ENCODE data around the gene HERC2.

Gene HERC2

GRCh38 chr15:28117432-28117990 lies 204.5 kb downstream of the HERC2 start:
- H3K36me3 ChIP-seq: peaks cover 52 to 96% (median 81%) of the 10 kb centered on the region in 3 donors
- no peak for TF ChIP-seq CTCF (IDR thresholded peaks at IDR 0.05)
- intact Hi-C loops (cut with DNase I; ENCODE audit: low total_unique reads): no loop called here
- H3K4me1 ChIP-seq: no peaks in the 10 kb centered on the region
- no peaks in the 10 kb centered on the region for H3K9me3 ChIP-seq
- H3K27me3 ChIP-seq: no peaks in the 10 kb centered on the region
- no peak overlapping the region for H3K4me3 ChIP-seq
- H3K27ac ChIP-seq: no peak overlapping the region
- no peak for DNase-seq

GRCh38 chr15:28116521-28117431 lies 205.2 kb downstream of the HERC2 start:
- Histone ChIP-seq H3K36me3 (peaks cover 59 to 97% (median 82%) of the 10 kb centered on the region in 3 donors), H3K4me3 (no peak overlapping the region), H3K27me3 (no peaks in the 10 kb centered on the region), H3K9me3 (no peaks in the 10 kb centered on the region), H3K4me1 (no peaks in the 10 kb centered on the region), H3K27ac (no peak overlapping the region)
- peak in 1 of 2 donors; percentile 18 for DNase-seq
- no peak for TF ChIP-seq CTCF (IDR thresholded peaks at IDR 0.05)
- intact Hi-C loops (cut with DNase I; ENCODE audit: low total_unique reads): no loop called here

- Histone ChIP-seq H3K4me3 (no peak overlapping the region), H3K27ac (no peak overlapping the region), H3K36me3 (peaks cover 61 to 95% (median 81%) of the 10 kb centered on the region in 3 donors), H3K4me1 (peaks cover 0 to 6% (median 2%) of the 10 kb centered on the region in 4 donors), H3K27me3 (no peaks in the 10 kb centered on the region), H3K9me3 (no peaks in the 10 kb centered on the region)
- TF ChIP-seq CTCF (IDR thresholded peaks at IDR 0.05): no peak
- no peak for DNase-seq
- intact Hi-C loops (cut with DNase I; ENCODE audit: low total_unique reads): no loop called here
Observed at GRCh38 chr15:28115871-28116270, 206.1 kb downstream of the HERC2 start.

GRCh38 chr15:28114721-28115622 lies 207.0 kb downstream of the HERC2 start:
- no peak overlapping the region for H3K27ac ChIP-seq

More at GRCh38 chr15:28114721-28115622, 207.0 kb downstream of the HERC2 start:
- H3K27me3 ChIP-seq: no peaks in the 10 kb centered on the region
- DNase-seq: peak in 1 of 2 donors; percentile 62
- H3K4me1 ChIP-seq: peaks cover 0 to 15% (median 10%) of the 10 kb centered on the region in 4 donors
- peaks cover 52 to 86% (median 72%) of the 10 kb centered on the region in 3 donors for H3K36me3 ChIP-seq
- H3K4me3 ChIP-seq: no peak overlapping the region
- no peaks in the 10 kb centered on the region for H3K9me3 ChIP-seq
- TF ChIP-seq CTCF (IDR thresholded peaks at IDR 0.05): no peak
- intact Hi-C loops (cut with DNase I; ENCODE audit: low total_unique reads): no loop called here

Data from tibial artery (tissue), 4 donors.